Fibroblast of skin of scalp (primary cell): ENCODE results near the gene TNS3.

Experiments
- DNase-seq: peaks from one replicate; pipeline ENCODE4 v3.0.0-alpha.2; 2013

The TNS3 gene

DNA sequence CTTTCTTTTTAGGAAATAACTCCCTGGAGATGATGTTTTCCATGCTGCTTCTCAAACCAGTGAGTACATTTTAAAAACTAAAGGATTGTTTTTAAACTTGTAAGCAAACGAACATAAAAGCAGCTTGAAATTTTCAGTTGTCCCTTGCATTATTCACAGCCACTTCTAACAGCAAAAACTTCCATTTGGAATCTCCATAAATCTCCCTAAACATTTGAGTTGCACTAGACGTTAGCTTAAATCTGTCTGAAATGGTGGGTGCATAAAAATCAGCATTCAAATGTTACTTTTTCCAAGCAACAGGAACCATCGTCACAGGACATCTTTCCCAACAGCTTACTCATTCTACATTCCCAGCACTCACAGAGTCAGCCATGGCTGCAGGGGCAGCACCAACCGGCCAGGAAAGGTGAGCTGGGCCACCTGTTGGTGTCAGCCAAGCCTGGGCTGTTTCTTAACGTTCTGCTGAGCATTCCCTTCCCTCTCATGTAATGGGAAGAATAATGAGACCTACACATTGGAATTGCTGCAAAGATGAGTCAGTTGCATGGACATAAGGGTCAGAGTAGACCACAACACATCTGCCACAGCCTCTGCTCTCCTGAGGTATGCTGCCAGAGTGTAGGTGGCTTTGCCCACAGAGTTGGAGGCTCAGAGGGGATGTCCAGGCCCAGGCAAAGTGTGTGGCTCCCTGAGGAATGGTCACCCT lies 163.2 kb downstream of the TNS3 start:
- no peak for DNase-seq

DNA sequence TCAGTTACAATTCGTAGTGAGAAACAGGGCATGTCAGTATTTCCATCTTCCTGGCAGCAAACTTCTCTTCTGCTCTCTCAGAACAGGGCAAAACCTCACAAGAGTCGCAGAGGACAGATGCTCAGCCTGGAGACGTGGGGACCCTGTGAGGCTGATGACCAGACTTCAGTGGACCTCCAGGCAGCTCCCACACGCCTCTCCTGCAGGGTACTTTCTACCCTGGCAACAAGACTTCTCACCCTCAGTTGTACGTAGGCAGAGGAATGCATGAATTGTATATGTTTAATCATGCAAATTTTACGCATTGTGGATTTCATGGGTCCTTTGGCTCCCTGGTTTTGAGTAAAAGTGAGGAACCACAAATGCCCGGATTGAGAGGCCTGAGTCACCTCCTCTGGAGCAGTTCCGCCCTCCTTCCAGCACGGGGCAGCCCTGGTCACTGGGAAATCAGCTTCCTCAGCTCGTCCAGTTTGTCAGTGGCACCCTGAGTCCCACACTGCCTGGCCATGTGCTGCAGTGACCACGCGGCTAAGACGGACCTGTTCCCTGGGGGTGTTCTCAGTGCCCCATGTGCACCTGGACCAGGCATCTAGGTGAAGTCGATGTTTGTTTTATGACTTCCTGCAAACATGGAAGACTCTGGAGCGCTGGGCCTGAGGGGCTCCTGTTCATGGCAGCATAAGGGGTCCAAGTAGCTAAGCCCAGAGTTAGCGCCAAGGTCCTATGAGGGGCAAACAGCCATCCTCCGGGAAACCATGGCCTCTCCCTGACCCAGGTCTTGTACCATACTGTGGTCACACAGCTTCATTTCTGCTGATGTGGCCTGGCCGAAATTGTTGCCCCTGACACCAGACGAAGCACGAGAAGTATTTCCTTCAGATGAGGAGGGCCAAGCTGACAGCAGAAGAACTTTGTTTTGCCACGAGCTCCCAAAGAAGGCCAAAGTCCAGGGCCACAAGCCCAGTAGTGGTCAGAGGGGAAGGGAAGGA lies 165.1 kb downstream of the TNS3 start:
- DNase-seq, result no peak

DNA sequence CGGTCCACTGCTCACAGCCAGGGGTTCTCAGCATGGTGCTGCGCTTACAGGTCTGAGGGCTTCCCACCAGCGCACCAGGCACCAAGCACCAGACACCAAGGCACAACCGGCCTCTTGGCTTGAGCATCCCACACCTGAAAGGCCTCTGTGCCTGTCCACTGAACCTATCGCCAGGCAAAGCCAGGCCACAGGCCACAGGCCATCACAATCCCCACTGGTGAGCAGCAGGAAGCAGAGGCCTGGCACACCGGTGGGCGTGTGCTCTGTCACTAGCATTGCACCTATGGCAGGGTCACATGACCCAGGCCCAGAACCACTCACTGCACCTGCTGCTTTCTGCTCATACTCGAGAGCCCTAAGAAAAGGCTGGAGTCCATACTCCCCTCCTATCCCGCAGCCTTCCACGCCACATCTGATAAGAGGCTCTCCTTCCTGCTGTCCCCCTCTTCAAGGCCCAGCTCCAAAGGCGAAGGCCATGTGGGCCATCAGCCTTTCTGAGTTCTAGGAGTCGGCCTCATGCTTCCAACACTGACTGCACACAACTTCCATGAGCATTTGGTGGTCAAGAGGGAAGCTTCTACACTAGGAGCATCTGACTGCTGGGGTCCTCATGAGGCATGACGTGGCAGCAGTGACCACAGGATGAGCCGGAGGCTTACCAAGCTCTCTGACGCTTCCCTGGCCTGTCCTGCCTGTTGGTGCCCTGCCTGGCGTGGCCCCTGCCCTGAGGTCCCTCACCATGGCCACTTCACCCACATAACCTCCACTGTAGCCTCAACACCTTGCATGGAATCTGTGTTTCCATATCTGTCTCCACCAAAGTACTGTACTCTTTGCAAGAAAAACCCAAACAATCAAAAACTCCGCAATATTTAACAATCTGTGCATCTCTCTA lies 166.3 kb downstream of the TNS3 start:
- no peak for DNase-seq

DNA sequence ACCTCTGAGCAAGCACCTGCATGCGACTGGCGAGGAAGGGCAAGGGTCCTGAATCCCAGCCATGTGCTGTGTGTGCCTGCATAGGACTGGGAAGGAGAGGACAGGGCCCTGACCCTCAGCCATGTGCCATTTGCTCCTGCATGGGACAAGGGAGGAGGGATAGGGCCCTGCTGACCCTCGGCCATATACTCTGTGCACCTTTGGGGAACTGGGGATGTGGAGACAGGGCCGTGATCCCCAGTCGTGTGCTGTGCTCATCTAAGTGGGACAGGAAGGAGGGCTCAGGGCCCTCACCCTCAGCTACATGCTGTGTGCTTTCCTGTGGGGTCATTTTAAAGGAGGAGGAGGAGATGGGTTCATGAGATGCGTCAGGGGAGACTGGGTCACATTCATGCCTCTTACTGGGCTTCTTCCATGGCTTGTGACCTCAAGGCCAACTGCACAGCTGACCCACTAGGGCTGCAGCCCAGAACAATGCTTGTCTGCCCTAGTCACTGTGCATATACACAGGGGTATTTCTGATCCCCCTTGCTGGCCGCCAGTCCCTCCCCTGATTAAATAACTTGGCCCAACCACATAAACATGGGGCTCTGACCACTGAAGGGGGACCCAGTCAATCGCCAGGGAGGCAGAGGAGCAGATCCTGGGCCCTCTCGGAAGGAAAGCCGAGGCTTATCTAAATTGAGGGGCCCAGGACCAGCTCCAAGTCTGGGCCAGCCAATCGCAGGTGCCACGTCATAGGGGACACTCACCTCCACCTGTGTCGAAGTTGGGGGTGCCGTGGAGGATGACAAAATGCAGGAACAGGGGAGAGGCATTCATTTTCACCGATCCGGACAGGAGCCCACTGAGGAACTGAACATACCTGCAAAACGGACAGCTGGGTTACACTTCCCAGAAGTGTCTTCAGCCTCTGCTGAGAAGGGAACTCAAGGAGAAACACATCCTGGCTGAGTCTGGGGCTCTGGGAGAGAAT lies 167.3 kb downstream of the TNS3 start:
- no peak for DNase-seq

DNA sequence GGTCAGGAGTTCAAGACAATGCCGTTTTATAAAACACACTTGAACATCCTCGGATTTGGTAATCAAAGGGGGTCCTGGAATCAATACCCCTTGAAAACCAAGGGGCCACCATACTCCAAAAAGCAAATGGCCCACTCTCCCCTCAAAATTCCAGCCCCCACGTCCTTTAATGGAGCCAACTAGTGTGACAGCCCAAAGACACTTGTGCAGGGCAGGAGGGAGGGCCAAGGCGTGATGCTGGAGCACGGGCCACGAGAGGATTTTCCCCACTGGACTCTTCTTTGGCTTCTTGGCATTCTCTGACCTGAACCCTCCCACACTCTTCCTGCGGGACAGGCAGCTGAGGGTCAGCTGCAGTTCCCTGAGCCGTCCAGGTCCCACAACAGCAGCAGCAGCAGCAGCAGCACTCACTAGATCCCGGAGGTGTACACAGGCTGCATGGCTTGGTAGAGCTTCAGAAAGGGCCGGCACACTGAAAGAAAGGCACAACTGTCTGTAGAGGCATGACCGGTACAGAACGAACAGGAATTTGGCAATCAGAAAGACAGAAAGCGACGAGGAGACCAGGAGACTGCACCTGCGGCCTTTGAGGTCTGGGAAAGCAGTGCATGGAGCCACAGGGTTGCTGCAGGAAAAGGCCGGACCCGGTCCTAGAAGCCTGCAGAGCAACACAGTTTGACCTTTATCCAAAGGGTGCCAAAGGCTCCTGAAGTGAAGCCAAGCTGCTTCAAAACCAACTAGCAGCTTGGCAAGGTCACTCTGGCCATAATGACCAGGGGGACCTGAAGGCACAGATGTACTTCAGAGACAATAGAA lies 168.2 kb downstream of the TNS3 start:
- no peak for DNase-seq

DNA sequence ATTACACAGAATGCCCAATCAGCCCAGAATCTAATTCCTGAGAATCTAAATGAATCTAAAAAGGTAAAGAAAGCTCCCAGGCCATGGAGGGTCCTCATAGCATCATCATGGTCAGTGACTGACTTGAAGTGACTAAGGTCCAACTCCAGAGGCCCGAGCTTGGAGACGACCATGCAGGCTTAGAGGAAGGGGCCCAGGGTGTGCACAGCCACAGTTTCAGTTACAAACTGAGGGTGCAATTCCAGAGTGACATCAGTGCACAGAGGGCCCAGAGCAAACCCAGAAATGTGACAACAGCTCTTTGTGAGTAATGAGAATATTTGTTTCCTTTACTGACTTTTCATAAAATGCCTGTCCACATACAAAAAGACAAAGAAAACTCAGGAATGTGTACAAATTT lies 170.0 kb downstream of the TNS3 start:
- DNase-seq, result no peak

DNA sequence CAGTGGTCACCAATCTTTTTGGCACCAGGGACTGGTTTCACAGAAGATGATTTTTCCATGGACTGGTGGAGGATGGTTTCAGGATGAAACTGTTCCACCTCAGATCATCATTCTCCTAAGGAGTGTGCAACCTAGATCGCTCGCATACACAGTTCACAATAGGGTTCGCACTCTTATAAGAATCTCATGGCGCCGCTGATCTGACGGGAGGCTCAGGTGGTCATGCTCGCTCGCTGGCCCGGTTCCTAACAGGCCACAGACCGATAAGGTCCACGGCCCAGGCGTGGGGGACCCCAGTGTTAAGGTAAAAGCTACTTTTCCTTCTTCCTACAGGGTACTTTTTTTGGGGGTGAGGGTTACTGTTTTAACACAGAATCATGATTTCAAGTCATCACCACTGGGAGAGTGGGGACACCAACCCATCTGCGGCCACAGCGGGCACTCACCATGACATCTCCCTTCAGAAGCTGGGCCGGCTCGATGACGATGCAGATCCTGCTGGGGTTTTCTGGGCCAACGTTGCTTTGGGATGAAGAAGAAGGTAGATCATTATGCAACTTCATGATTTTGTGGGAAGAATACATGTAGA lies 170.5 kb downstream of the TNS3 start:
- no peak for DNase-seq

DNA sequence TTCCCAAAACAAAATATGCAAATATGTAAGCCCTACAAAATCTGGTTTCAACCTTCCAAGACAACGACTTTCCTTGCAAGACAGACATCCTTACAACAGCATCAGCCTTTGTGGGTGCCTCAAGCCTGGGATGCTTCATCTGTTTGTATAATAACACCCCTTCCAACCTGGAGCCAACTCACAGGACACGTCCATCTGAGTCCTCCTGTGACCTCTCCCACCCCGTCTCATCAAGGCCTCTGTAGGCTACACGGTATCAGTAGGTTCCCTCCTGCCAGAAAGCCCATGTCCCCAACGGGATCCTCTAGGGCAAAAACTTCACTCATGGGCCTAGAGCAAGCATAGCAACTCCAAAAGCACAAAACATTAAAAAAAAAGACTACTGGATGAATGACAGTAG lies 173.2 kb downstream of the TNS3 start:
- DNase-seq, result no peak

DNA sequence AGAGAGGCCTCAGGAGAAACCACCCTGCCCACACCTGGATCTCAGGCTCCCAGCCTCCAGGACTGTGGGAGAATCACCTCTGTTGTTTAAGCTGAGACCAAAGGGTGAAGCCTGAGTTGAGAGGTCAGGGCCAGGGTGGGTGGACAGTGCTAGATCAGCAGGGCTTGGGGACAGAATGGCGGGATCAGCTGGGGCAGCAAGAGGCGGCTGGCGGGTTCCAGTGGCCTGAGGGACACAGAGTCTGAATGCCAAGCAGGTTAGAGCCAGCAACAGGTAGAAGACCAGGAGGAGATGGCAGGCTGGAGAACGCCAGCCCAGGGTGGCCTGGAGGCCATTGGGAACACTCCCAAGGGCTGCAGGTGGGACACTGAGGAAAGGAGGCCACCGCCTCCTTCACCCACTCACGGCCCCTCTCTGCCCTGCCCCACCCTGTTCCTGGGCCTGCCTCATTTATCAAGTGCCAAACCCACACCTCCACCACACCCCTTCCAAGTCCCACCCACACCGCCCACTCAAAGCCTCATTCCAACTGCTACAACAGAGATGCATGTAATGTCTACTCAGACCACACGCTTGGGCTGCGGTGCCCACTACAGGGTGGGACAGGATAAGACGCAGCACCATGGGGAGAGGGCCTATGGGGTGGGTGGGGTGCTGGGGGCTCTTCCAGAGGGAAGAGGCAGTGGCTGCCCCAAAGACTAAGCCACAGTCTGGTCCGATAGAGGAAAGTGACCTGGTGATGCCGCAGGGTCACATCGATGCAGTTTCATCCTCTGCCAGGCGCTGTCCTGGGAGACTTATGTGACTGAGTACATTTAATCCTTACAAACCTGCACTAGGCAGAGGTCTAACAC lies 173.9 kb downstream of the TNS3 start:
- no peak for DNase-seq

DNA sequence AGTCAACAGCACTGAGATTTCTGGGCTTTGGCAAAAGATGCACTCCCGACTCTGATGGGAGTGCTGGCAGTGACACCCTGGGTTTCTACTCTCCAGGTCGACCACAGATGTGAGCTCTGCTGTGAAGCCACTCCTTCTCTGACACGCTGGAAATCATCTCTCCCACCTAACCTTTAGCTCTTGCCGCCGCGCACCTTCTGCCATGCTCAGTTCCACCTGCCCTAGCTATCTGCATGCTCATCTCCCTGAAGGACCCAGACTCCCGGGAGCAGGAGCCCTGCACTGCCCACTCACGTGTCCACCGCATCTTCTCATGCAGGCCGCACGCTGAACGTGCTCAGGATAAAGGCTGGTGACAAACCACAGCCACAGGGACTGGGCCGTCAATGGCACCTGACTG lies 174.8 kb downstream of the TNS3 start:
- DNase-seq, result no peak

DNA sequence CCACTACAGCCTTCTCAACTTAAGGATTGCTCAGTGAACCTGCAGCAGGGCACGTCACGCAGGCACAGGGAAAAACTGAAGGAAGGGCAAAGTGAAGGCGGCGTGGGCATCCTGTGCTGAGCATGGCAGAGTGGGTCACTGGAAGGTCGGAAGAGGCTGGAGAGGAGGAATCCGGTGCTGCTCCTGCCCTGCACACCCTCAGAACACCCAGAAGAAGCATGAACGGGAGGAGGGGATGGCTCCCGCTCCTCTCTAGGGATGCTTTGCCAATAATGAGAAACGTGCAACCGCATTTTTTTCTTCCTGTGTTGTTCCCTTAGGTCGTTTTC lies 175.1 kb downstream of the TNS3 start:
- DNase-seq, result no peak

DNA sequence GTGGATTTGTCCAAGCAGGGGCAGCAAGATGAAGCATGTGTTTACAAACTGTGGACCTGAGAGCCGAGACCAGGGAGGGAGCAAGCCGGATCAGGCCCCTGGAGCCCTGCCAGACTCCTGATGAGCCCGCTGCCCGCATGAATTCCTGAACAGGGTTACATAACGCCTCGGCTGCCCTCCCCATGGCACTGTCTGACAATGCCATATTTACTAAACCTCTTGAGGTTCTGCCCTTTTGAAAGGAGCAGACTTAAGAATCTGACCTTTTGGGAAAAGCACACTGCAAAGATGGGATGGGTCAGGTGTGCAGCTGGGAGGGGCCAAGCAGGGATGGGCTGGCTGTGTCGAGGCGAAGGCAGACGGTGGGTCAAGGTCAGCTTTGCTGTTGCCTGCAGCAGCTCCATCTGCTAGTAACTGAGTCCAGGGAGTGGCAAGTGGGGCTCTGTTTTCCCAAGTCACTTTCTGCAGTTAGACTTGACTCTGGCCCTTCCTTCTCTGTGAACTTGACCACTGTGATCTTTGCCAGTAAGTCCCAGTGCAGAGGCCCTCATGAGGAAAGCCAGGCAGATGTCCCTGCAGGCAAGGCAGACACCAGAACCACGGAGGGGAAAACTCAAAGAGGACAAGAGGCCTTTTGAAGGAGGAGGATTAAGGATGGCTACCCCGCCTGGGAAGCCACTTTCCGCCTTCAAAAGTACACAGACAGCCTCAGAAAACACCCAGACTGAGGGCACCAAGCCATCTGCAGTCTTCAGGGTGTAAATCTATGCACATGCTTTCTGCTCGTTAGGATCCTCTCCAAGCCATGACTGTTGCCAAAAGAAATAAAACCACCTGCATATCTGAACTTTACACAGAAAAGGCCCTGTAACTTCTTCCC lies 175.8 kb downstream of the TNS3 start:
- DNase-seq, result no peak

DNA sequence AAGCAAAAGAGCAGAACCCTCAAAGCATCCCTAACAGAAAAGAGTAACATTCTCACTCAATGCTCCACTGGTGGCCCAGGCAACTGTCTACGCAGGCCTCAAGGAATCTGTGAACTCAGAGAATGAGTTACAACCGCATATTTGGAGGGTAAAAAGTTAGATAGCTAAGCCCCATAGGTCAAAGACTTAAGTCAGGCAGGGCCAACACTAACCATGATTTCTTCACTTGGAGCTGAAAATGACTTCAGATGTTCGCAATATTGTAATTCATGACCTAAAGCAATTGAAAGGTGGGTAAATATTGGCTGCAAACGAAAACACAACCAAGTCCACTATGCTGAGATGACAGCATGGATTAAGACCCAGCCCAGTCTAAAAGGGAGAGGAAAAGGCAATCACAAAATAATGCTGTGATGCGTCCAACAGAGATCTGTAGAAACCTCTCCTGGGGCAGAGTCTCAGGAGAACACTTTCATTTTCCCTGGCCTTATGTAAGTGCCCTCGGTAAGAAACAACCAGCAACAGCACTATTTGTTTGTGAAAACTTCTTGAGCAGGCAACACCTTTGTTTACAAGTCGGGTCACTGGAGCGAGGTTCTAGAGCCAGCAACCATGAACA lies 176.5 kb downstream of the TNS3 start:
- no peak for DNase-seq

DNA sequence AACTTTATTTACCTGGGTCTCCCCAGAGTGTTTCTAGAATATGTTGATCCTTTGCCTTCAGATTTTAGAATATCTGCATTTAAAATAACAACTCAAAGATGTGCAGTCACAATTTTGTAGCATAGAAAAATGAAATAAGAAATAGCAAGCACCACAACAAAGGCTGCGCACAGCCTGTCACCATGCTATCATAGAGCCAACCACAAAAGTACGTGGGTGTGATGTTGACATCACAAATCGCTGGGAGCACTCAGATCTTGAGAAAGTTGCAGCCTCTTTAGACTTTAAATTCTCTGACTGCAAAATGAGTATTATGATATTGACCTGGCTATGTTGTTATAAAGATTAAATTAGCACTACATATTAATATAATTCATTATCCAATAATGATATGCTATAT lies 177.9 kb downstream of the TNS3 start:
- DNase-seq, result no peak

DNA sequence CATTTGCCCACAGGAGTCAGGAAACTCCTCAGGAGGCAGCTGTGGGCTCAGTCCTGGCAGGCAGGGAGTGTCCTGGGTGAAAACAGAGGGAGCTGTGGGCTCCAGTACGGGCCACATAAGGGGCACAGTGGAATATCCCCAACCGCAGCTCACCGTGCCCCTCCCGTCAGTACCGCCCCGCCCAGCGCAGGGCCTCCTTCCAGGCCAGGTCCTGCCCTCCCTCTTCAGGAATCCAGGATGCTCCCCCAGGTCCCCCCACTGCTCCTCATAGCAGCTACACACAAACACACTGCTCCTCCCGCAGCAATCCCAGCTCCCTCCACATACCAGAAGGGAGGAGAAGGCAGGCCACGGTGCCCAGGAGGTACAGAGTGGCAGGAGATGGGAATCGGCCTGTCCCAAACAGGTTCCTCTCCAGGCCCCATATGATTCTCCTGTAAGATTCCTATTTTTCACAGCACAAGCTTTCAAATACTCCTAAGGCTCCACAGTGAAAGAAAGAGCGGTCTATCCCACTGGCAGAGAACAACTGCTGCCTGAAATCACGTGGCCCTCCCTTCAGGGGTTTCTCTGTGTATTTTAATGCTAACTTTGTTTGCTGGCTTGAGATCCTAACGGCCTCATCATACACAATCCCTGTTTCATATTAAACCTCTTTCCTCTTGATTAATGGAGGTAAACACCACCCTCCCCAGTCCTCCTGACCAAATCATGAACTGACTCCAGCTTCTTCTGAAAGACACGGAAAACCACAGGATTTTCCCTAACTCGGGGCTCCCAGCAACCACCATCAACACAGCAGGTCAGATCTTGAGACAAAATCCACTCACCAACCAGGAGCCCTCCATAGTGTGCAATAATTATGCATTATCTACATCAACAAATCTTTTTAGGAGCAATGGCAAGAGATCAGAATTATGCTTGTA lies 178.7 kb downstream of the TNS3 start:
- DNase-seq, result no peak
